AG04449 (cell line): ENCODE data around the gene STAC2.
A peak's percentile ranks its signal among the peaks of the same experiment; 100 is the strongest.

Experiments
- CTCF ChIA-PET: fragments of 350-600 bp; formaldehyde crosslinking; extraction: SDS; loops from one replicate; lab custom pipeline; 2021; ENCODE audit warnings: antibody characterized with exemption; lab: Yijun Ruan, JAX
- POLR2A ChIA-PET: fragments of 400-600, 350-600 bp; formaldehyde crosslinking; extraction: SDS; loops from one replicate; lab custom pipeline; 2020; ENCODE audit warnings: antibody characterized with exemption, inconsistent platforms; lab: Yijun Ruan, JAX
- DNase-seq: peaks from one replicate; pipeline ENCODE4 v3.0.0-alpha.2; 2010; ENCODE audit warnings: low read depth, low spot score
- H3K4me3 ChIP-seq: 2 replicates; pipeline ENCODE4 v1.5.1; 2011; ENCODE audit warnings: low read depth, mild to moderate bottlenecking, control low read depth, low read length
- CTCF ChIP-seq: IDR thresholded peaks from one replicate; pipeline ENCODE4 v1.5.1; 2011; ENCODE audit warnings: mild to moderate bottlenecking, moderate library complexity, low read length, control low read depth, inconsistent platforms; ENCODE audit not compliant: insufficient read depth; ENCODE audit errors: missing control alignments

STAC2 gene

GRCh38 chr17:39230361-39230760 is 4.6 kb upstream of the STAC2 start:
- no peak overlapping the region for H3K4me3 ChIP-seq
- DNase-seq = no peak
- ChIA-PET POLR2A (interaction anchor here (1.1 to 1.6 kb wide), 2 partner anchors 14 to 31 kb away, joined by 3 to 6 read pairs; partner anchors contain the start of gene RPL19), CTCF (interaction anchor here (1.2 to 20.3 kb wide), 10 partner anchors 8 to 246 kb away, joined by 3 to 429 read pairs (median 22); partner anchors contain the start of genes ARL5C and RPL19)
- no peak for TF ChIP-seq CTCF

- TF ChIP-seq CTCF = no peak
- no peak for DNase-seq
- POLR2A ChIA-PET = no interaction called here
- no peak overlapping the region for H3K4me3 ChIP-seq
- CTCF ChIA-PET = interaction anchor here (1.4 to 11.1 kb wide), 4 partner anchors 15 to 76 kb away, joined by 3 to 221 read pairs (median 20); partner anchors contain the start of gene ARL5C
Measured at GRCh38 chr17:39229274-39229913, 3.6 kb upstream of the STAC2 start.

- no peak overlapping the region for H3K4me3 ChIP-seq
- DNase-seq = no peak
- TF ChIP-seq CTCF = no peak
- POLR2A ChIA-PET = no interaction called here
- CTCF ChIA-PET = interaction anchor here (1.1 to 2.1 kb wide), 3 partner anchors 11 to 52 kb away, joined by 3 to 6 read pairs (median 6); no protein-coding TSS in a partner anchor
Measured at GRCh38 chr17:39227364-39227919, 1.7 kb upstream of the STAC2 start.

GRCh38 chr17:39225959-39226683 is 376 bp upstream of the STAC2 start:
- peak overlapping the region; percentile 48 for H3K4me3 ChIP-seq
- TF ChIP-seq CTCF = no peak
- DNase-seq = no peak
- POLR2A ChIA-PET = no interaction called here
- CTCF ChIA-PET = interaction anchor here (0.5 to 2.1 kb wide), 7 partner anchors 12 to 62 kb away, joined by 3 to 10 read pairs (median 4); no protein-coding TSS in a partner anchor

- no peak overlapping the region for H3K4me3 ChIP-seq
Measured at GRCh38 chr17:39224778-39225307, 902 bp downstream of the STAC2 start.

More at GRCh38 chr17:39224778-39225307, 902 bp downstream of the STAC2 start:
- ChIA-PET POLR2A (no interaction called here), CTCF (no interaction called here)
- no peak for TF ChIP-seq CTCF
- DNase-seq = no peak
